NCI-H2227 treated with DMSO at 0.1 percent for 48 hours (cell line): ENCODE data around the gene POU2AF1.

ENCODE experiments used
- DNase-seq: peaks from one replicate; lab custom pipeline; 2025; lab: John Stamatoyannopoulos, UW

The POU2AF1 gene

GRCh38 chr11:111360150-111361043 lies 18.7 kb downstream of the POU2AF1 start:
- DNase-seq: no peak

GRCh38 chr11:111359223-111360149 lies 19.6 kb downstream of the POU2AF1 start:
- no peak for DNase-seq

GRCh38 chr11:111358038-111359001 lies 20.8 kb downstream of the POU2AF1 start:
- DNase-seq: no peak

DNA sequence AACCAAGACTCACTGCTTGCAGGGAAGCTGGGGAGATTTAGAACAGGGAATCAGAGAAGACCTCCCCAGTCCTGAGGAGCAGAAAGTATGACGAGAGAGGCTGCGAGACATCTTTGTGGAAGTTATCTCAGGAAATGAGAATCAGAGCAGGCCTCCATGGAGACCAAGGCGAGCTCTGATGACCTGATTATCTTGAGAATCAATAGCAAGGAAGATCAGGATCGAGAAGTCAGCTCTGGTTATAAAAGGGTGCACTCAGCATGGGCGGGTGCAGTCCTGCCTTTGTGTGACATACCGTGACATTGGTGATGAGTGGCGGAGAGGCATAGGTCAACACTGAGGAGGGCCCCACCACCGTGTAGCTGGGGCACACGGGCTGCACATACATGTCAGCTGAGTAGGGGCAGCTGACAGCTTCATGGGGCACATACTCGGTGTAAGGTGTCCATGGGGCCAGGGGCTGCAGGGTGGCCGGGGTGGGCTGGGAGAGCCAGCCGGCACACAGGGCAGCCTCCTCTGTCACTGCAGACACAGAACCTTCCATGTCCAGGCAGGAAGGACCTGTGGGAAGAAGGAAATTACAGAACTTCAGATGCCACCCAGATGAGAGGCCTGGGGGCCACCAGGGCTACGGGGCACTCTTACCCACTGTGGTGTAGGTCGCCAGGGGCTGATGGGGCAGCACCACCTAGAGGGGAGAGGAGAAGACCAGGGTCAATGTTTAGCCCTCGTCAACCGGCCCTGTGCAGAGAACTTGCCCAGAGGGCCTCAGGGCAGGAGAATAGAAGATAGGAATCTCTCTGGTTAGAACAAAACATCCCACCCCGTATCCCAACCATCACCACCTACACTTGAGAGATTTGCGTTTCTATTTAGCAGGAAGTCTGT lies 21.7 kb downstream of the POU2AF1 start:
- no peak for DNase-seq

DNA sequence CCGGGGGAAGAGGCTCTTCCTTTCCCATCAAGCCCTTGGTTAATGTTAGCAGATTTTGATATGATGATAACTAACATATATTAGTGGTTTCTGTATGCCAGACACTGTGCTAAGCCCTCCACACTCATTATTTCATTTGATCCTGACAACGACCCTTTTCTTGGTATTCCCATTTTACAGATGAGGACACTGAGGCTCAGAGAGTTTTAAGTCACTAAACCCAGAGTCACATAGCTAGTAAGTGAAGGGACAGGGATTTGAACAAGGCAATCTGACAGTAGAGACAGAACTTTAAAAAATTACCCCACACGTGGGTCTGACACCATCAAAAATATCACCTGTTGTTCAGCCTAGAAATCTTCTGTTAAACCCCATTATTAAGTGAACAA lies 22.4 kb downstream of the POU2AF1 start:
- DNase-seq: no peak

- DNase-seq: no peak
These were observed 23.0 kb downstream of the POU2AF1 start for GRCh38 chr11:111355956-111356659.

DNA sequence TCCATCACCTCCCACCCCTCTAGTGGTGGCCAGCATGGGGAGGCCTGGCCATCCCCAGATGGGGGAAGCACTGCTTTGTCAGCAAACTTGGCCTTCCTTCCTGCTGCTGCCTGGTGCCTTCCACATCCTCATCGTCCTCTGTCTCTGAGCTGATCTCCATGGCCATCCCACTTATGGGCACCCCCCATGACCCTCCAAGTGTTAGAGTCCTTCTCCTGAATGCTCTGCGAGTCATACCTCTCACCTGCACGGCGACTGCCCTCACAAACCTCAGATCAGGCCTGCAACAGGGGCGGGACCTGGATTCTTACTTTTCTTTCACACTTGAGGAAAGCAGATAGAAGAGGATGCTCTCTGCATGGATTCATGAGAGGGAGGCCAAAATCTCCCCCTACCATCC lies 24.0 kb downstream of the POU2AF1 start:
- DNase-seq: no peak

- no peak for DNase-seq
These were observed 24.5 kb downstream of the POU2AF1 start for GRCh38 chr11:111354601-111354891.

DNA sequence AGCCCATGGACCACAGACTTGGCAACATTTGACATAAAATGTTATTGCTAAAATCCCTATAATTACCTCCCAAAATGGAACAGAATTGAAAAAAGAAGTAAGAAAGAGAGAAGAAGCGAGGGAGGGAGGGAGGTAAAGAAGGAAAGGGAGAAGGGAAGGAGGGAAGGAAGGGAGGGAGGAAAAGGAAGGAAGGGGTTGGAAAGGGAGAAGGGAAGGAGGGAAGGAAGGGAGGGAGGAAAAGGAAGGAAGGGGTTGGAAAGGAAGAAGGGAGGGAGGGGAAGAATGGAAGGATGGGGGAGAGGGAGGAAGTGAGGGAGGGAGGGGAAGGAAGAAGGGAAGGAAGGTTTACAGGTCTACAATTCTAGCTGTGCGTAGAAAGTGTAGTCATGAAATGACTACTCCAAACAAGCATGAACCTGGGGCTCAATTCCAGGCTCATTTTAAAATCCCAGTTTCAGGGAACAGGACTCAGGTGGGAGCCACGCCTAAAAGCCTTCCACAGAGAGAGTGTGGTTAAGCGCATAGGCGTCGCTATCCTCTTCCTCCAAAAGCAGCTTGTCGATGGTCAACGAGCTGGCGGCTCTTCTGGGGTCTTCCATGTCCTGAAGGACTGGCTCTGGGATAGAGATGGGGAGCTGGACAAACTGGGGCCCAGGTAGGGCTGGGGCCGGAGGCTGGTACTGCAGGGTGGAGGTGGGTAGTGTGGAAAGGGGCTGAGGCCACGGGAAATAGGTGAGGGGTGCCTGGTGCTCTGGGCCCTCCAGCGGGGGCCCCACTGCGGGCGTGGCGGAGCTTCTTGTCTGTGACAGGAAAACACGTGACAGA lies 25.1 kb downstream of the POU2AF1 start:
- no peak for DNase-seq

- DNase-seq: no peak
These were observed 26.0 kb downstream of the POU2AF1 start for GRCh38 chr11:111352935-111353710.

- no peak for DNase-seq
These were observed 26.8 kb downstream of the POU2AF1 start for GRCh38 chr11:111352231-111352746.

GRCh38 chr11:111351374-111352055 lies 27.6 kb downstream of the POU2AF1 start:
- DNase-seq: no peak

DNA sequence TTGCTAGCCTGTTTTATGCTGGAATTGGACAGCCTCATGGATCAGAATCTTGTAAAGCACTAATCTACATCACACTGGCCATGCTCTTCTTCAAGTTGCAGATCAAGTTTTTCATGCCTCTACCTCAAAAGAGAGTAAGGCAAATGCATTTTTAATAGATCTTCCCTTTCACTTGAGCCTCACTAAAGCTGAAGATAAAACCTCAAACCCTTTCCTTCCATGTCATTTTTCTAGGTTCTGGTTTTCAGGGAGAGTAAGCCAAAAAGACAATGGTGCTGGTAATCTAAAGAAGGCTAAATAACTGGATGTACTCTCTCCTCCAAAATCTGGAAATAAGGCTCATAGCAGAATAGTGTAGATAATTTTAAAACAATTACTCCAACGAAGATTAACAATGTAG lies 28.3 kb downstream of the POU2AF1 start:
- DNase-seq: no peak

- DNase-seq: no peak
These were observed 29.8 kb downstream of the POU2AF1 start for GRCh38 chr11:111349191-111349695.

GRCh38 chr11:111348147-111348546 lies 30.9 kb downstream of the POU2AF1 start:
- DNase-seq: no peak

- DNase-seq: no peak
These were observed 31.4 kb downstream of the POU2AF1 start for GRCh38 chr11:111347723-111348115.

DNA sequence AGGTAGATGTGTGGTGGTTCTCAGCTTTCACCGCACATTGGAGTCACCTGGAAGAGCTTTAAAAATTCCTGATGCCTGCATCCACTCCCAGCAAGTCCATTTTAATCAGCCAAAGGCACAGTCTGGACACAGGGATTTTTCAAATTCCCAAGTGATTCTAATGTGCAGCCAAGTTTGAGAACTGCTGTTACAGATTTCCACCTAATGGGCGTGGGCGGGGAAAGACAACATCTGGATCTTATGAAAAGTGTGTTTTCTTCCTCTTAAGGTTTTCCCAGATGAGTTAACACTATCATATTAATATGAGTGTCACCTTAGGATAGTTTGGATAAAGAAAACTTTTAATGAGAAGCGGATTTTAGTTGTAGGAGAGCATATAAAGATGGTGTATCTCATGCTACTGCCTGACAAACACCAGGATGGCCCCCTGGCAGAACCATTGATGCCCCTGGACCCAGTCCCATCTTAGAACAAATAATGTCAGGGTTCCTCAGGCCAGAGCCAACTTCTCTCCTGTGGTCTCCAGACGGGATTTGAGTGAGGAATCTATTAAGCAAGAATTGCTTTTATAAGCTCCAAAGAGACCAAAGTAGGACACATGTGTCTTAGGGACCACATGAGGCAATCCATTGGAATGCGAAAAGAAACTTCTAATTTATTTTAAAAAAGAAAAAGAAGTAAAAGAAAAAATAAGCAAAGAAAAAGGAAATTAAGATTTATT lies 31.9 kb downstream of the POU2AF1 start:
- DNase-seq: no peak
